ENCODE data around the gene YTHDF2. TPM values are rescaled to one million over a fixed set of nuclear protein-coding genes. Genes with fewer than 3 reads are reported as not detected.

Gene YTHDF2
- total RNA-seq, 1 experiment from 2014 or later = 200 TPM

DNA sequence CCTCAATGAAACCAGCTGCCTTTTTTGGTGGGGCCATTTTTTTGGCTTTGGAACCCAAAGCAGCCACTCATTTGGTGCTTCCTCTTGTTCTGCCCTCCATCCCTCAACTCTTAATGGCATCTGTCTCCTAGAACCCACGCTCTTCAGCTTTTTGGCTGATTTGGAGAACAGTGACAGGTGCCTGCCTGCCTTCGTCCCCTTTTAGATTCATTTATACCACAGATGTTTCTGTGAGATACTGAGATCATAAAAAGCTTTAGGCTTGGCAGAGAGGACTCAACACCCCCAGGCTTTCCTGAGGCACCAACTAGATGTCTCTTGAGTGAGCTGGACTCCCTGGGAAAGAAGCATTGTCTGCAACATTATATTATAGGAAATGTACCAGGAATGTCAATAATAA, 20.4 kb upstream of the YTHDF2 start:
- H3T11ph ChIP-seq (ENCODE audit: low read length) = no peak overlapping the region
- no peak overlapping the region for H3K27ac Mint-ChIP-seq
- no peak overlapping the region for H2BK120ac ChIP-seq (ENCODE audit: low read depth, low read length, poor library complexity, severe bottlenecking)

More for the DNA sequence above, 20.4 kb upstream of the YTHDF2 start:
- Histone ChIP-seq H3K27me3 (ENCODE audit: insufficient read depth, low read length) (no peaks in the 10 kb centered on the region), H2BK12ac (ENCODE audit: insufficient read length, low read depth, low read length) (no peak overlapping the region), H3K9ac (ENCODE audit: extremely low read depth, insufficient read length, low read length) (no peak overlapping the region), H3K14ac (ENCODE audit: insufficient read depth, low read length) (no peak overlapping the region), H3K79me1 (ENCODE audit: insufficient read depth, low read depth, low read length, poor library complexity, severe bottlenecking) (no peaks in the 10 kb centered on the region), H3K23ac (ENCODE audit: insufficient read length, low read depth, low read length) (no peak overlapping the region), H3K18ac (ENCODE audit: insufficient read length, low read depth, low read length) (no peak overlapping the region), H3K4me2 (ENCODE audit: insufficient read depth, insufficient read length, low read length) (no peak overlapping the region), H3K27ac (ENCODE audit: insufficient read length, low read depth, low read length) (no peak overlapping the region), H4K91ac (ENCODE audit: insufficient read length, low read depth, low read length) (no peak overlapping the region), H2BK20ac (ENCODE audit: low read depth, low read length, poor library complexity, severe bottlenecking) (no peak overlapping the region), H2AFZ (ENCODE audit: low read length) (no peak overlapping the region), H3K4me1 (ENCODE audit: insufficient read depth, low read length) (0 out of 2 replicates have a peak, but pooled peaks cover 4% of the 10 kb centered on the region), H3K23me2 (ENCODE audit: insufficient read length, low read depth, low read length, poor library complexity, severe bottlenecking) (no peaks in the 10 kb centered on the region), H2AK5ac (ENCODE audit: insufficient read length, low read length) (no peak overlapping the region), H3K79me2 (ENCODE audit: insufficient read depth, low read length) (no peaks in the 10 kb centered on the region), H2BK5ac (ENCODE audit: insufficient read length, low read length) (no peak overlapping the region), H3K4ac (ENCODE audit: low read depth, low read length) (no peak overlapping the region), H4K20me1 (ENCODE audit: control insufficient read depth, insufficient read depth, insufficient read length) (no peaks in the 10 kb centered on the region), H4K8ac (replicated peaks; ENCODE audit: insufficient read length, low read depth, low read length) (no peak overlapping the region), H3K9me3 (ENCODE audit: control insufficient read depth, low read depth, low read length) (no peaks in the 10 kb centered on the region), H2BK15ac (ENCODE audit: low read depth, low read length) (no peak overlapping the region), H3K56ac (ENCODE audit: insufficient read length, low read depth, low read length) (no peak overlapping the region), H4K5ac (ENCODE audit: insufficient read length, low read depth, low read length) (no peak overlapping the region)
- Mint-ChIP-seq H3K27me3 (ENCODE audit: low read depth) (no peaks in the 10 kb centered on the region), H3K36me3 (ENCODE audit: insufficient read depth in 1 of 3, low read depth in 3 of 3) (peaks cover 18 to 43% (median 29%) of the 10 kb centered on the region in 3 experiments; a peak in 6 of 7 replicates), H3K9me3 (no peaks in the 10 kb centered on the region), H3K4me1 (peaks cover 9 to 14% of the 10 kb centered on the region in 2 experiments), H3K4me3 (no peak overlapping the region)
- no peak for TF ChIP-seq CTCF (conservative IDR thresholded peaks at IDR 0.05)
- DNase-seq = no peak
- WGBS (ENCODE audit: extremely low coverage, insufficient read length, low lambda C conversion rate) = no CpG with 5 or more reads among the region's 2 CpGs

Measured in H9 (cell line).